ENCODE results near the gene CTNNA2.
"Not testable (repeated sequence)": the region's sequence is repeated elsewhere in the genome, so short reads cannot be mapped to it uniquely, and the experiment has no call there.

DNA sequence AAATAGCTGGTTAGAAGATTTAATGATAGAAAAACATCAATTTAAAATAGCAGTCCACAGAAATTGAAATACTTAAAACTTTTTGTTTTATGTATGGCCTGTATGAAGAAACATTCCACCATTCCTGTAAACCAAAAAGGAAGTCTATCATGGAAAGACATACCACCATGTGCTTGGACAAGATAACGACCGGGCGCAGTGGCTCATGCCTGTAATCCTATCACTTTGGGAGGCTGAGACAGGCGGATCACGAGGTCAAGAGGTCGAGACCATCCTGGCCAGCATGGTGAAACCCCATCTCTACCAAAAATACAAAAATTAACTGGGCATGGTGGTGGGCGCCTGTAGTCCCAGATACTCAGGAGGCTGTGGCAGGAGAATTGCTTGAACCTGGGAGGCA lies 519.8 kb downstream of the CTNNA2 start:
- not testable (repeated sequence) for TF ChIP-seq POLR2AphosphoS5 (IDR thresholded peaks at IDR 0.05; ENCODE audit: low read depth, low read length); CTCF (IDR thresholded peaks at IDR 0.05; ENCODE audit: control extremely low read depth in 1 of 3, insufficient read depth in 1 of 3, low read depth in 1 of 3, low read length in 3 of 3)

Measured in H1 (cell line).